Natural killer cell (primary cell): Measurements from ENCODE around the gene HMG20B. TPM values are rescaled to one million over a fixed set of nuclear protein-coding genes. Genes with fewer than 3 reads are reported as not detected.

ENCODE experiments used
- ATAC-seq, 3 donors: fragments of 150-1000 bp in 2 of 3; fragments of 200-7000 bp in 1 of 3; cut with Tn5 transposase; 1 replicate in 1 of 3; 2 replicates in 2 of 3; pipeline ENCODE4 v1.10.0; 2021; ENCODE audit warnings: mild to moderate bottlenecking in 2 of 3, moderate library complexity in 2 of 3
- DNase-seq, 2 donors: peaks; one replicate each; pipeline versions ENCODE4 v3.0.0 to v3.0.0-alpha.2; 2013 to 2021; ENCODE audit warnings: mixed read lengths in 1 of 2
- H3K27ac ChIP-seq: one replicate; pipeline ENCODE4 v1.5.1; 2013; ENCODE audit warnings: mild to moderate bottlenecking, low read length
- H3K27me3 ChIP-seq: one replicate; pipeline ENCODE4 v1.6.1; 2013; ENCODE audit warnings: low read length; ENCODE audit not compliant: control insufficient read depth, insufficient read depth
- H3K36me3 ChIP-seq: one replicate; pipeline ENCODE4 v1.6.1; 2013; ENCODE audit warnings: low read length; ENCODE audit not compliant: control insufficient read depth, insufficient read depth
- H3K4me1 ChIP-seq: one replicate; pipeline ENCODE4 v1.6.1; 2013; ENCODE audit warnings: low read length; ENCODE audit not compliant: control insufficient read depth, insufficient read depth
- H3K4me3 ChIP-seq: one replicate; pipeline ENCODE4 v1.5.1; 2013; ENCODE audit warnings: low read length
- H3K9me3 ChIP-seq: one replicate; pipeline ENCODE4 v1.6.1; 2013; ENCODE audit warnings: low read length; ENCODE audit not compliant: control insufficient read depth, insufficient read depth
- H3K27ac Mint-ChIP-seq, 2 donors: one replicate each; pipeline ENCODE4 v1.8.0; 2022; ENCODE audit warnings: mild to moderate bottlenecking in 2 of 2, mixed read lengths in 2 of 2, moderate library complexity in 1 of 2
- H3K27me3 Mint-ChIP-seq, 2 donors: one replicate each; pipeline ENCODE4 v1.8.0; 2022; ENCODE audit warnings: low read depth in 2 of 2, mixed read lengths in 2 of 2
- H3K36me3 Mint-ChIP-seq: one replicate; pipeline ENCODE4 v1.8.0; 2022; ENCODE audit warnings: mixed read lengths
- H3K4me1 Mint-ChIP-seq, 2 donors: one replicate each; pipeline ENCODE4 v1.8.0; 2022; ENCODE audit warnings: mixed read lengths in 2 of 2
- H3K4me3 Mint-ChIP-seq: one replicate; pipeline ENCODE4 v1.8.0; 2022; ENCODE audit warnings: mild to moderate bottlenecking, moderate library complexity, mixed read lengths
- H3K9me3 Mint-ChIP-seq, 2 donors: one replicate each; pipeline ENCODE4 v1.8.0; 2022; ENCODE audit warnings: mixed read lengths in 2 of 2
- WGBS: methylation state at CpG from one replicate; pipeline ENCODE4 v1.1.7; 2013; ENCODE audit warnings: missing lambda C conversion rate; ENCODE audit not compliant: insufficient coverage; 5-methylcytosine and 5-hydroxymethylcytosine counted together
- intact Hi-C: fragments of 100-400 bp; cut with micrococcal nuclease; formaldehyde crosslinking; loops from one replicate; pipeline ENCODE4 v1.14.2; 2022
- total RNA-seq, 4 donors: library from RNA; stranded (reverse); fragments of 120-200 nt in 1 of 4; gene quantifications; one replicate each; pipeline versions ENCODE4 v1.2.3 to v1.2.4, GENCODE V29; 2013 to 2022
- TF ChIP-seq, protein P1 (sequence below): fragments of 200-600 bp; IDR thresholded peaks from one replicate; pipeline ENCODE4 v1.8.0; 2022; ENCODE audit warnings: antibody characterized with exemption

HMG20B gene
- total RNA-seq, 3 donors from 2014 or later (not counting 1 experiment from before 2014, with no cell fraction given): 45.8 to 57.5 (median 52.1) TPM

DNA sequence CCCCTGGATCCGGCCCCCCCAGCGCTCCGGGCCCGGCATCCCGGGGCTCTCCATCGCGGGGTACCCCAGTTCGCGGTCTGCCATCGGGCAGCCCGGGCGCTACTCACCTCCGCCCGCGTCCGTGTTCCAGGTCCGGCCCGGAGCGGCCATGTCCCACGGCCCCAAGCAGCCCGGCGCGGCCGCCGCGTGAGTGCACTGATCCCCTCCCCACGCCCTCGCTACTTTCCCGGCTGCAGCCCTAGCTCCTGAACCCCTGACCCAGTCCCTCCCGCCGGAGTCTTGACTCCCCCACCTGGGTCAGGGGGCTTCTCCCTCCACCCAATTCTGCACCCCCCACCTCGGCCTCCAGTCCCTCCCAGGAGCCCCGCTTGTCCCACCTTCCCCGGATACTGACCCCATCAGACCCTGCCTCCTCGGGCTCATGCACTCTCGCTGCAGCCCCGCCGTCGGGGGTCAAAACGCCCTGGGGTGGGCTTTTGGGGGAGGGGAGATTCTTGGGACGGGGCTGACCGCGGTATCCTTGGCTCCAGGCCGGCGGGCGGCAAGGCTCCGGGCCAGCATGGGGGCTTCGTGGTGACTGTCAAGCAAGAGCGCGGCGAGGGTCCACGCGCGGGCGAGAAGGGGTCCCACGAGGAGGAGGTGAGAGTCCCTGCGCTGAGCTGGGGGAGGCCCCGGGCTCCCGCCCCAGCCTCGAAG is 566 bp downstream of the HMG20B start:
- intact Hi-C loops: loop anchor here (2.0 kb wide), 2 partner anchors 53 to 67 kb away; partner anchors contain the start of genes CACTIN and FZR1
- H3K9me3 ChIP-seq: no peaks in the 10 kb centered on the region
- H3K4me3 ChIP-seq: peak overlapping the region; percentile 84
- H3K9me3 Mint-ChIP-seq: no peaks in the 10 kb centered on the region
- no peaks in the 10 kb centered on the region for H3K27me3 ChIP-seq
- H3K4me3 Mint-ChIP-seq: peak overlapping the region; percentile 87
- H3K27ac Mint-ChIP-seq: peak overlapping the region in 1 of 2 donors; percentile 85
- TF ChIP-seq, protein P1, sequence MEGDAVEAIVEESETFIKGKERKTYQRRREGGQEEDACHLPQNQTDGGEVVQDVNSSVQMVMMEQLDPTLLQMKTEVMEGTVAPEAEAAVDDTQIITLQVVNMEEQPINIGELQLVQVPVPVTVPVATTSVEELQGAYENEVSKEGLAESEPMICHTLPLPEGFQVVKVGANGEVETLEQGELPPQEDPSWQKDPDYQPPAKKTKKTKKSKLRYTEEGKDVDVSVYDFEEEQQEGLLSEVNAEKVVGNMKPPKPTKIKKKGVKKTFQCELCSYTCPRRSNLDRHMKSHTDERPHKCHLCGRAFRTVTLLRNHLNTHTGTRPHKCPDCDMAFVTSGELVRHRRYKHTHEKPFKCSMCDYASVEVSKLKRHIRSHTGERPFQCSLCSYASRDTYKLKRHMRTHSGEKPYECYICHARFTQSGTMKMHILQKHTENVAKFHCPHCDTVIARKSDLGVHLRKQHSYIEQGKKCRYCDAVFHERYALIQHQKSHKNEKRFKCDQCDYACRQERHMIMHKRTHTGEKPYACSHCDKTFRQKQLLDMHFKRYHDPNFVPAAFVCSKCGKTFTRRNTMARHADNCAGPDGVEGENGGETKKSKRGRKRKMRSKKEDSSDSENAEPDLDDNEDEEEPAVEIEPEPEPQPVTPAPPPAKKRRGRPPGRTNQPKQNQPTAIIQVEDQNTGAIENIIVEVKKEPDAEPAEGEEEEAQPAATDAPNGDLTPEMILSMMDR: no peak
- H3K4me1 ChIP-seq: peaks cover 26% of the 10 kb centered on the region
- H3K27me3 Mint-ChIP-seq: no peaks in the 10 kb centered on the region
- ATAC-seq: peak in 2 of 3 donors; percentile 1 to 6
- H3K4me1 Mint-ChIP-seq: peaks cover 7 to 25% of the 10 kb centered on the region in 2 donors
- H3K36me3 ChIP-seq: no peaks in the 10 kb centered on the region
- DNase-seq: no peak
- H3K27ac ChIP-seq: peak overlapping the region; percentile 61
- no peaks in the 10 kb centered on the region for H3K36me3 Mint-ChIP-seq
- 1% methylated on average over 60 of the region's 60 CpGs for WGBS

DNA sequence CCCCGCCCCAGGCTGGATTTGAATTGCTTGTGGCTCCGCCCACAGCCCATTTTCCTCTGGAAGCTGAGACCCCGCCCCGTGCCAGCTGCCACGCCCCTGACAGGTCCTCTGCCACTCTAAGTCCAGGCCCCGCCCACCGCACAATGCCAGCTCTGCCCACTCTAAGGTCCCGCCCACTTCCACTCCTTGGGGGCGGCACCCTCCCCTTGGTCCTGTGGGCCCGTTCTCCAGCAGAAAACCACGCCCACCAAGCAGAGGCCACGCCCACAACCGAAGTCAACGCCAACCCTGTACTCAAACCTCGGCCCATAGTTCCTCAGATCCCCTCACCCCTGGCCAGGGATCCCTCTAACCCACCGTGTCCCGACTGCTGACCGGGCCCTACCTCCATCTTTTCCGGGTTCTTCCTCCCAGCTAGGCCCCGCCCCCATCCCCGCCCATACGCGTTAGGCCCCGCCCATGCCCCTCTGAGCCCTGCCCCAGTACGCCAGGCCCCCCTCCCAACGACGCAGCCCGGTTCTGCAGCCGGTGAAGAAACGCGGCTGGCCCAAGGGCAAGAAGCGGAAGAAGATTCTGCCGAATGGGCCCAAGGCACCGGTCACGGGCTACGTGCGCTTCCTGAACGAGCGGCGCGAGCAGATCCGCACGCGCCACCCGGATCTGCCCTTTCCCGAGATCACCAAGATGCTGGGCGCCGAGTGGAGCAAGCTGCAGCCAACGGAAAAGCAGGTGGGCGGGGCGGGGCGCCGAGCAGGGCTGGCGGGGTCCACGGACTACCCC is 1.3 kb downstream of the HMG20B start:
- 69% methylated on average over 55 of the region's 55 CpGs for WGBS
- Histone ChIP-seq H3K9me3 (no peaks in the 10 kb centered on the region), H3K4me3 (peak overlapping the region; percentile 84), H3K27ac (no peak overlapping the region), H3K27me3 (no peaks in the 10 kb centered on the region), H3K36me3 (no peaks in the 10 kb centered on the region), H3K4me1 (peaks cover 26% of the 10 kb centered on the region)
- ATAC-seq (peak; percentile 24 to 43 (median 30)), DNase-seq (peak; percentile 70 to 88)
- TF ChIP-seq, protein P1: no peak
- intact Hi-C loops: loop anchor here (2.0 kb wide), 2 partner anchors 53 to 67 kb away; partner anchors contain the start of genes CACTIN and FZR1
- peaks cover 7 to 25% of the 10 kb centered on the region in 2 donors for H3K4me1 Mint-ChIP-seq
- peak overlapping the region in 1 of 2 donors; percentile 85 for H3K27ac Mint-ChIP-seq
- H3K36me3 Mint-ChIP-seq: no peaks in the 10 kb centered on the region
- H3K9me3 Mint-ChIP-seq: no peaks in the 10 kb centered on the region
- H3K4me3 Mint-ChIP-seq: peak overlapping the region; percentile 87
- H3K27me3 Mint-ChIP-seq: no peaks in the 10 kb centered on the region

DNA sequence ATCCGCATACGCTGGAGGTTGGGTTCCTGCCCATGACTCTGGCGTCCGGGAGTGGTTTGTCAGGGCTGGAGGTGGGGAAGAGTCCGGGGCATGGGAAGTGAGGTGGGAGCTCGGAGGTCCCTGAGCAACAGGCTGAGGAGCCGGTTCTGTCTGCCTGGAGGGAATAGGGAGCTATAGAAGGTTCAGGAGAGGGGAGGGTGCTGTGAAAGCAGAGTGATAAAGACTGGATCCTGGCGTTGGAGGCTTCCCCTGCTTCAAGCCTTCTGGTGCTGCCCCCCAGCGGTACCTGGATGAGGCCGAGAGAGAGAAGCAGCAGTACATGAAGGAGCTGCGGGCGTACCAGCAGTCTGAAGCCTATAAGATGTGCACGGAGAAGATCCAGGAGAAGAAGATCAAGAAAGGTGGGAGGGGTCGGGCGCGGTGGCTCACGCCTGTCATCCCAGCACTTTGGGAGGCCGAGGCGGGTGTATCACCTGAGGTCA is 2.6 kb downstream of the HMG20B start:
- intact Hi-C loops: no loop called here
- ATAC-seq (no peak), DNase-seq (peak in 1 of 2 donors; percentile 46)
- Histone ChIP-seq H3K4me3 (no peak overlapping the region), H3K27ac (no peak overlapping the region), H3K36me3 (no peaks in the 10 kb centered on the region), H3K27me3 (no peaks in the 10 kb centered on the region), H3K4me1 (peaks cover 26% of the 10 kb centered on the region), H3K9me3 (no peaks in the 10 kb centered on the region)
- peak overlapping the region; percentile 40 for H3K4me3 Mint-ChIP-seq
- no peak overlapping the region for H3K27ac Mint-ChIP-seq
- H3K36me3 Mint-ChIP-seq: no peaks in the 10 kb centered on the region
- H3K27me3 Mint-ChIP-seq: no peaks in the 10 kb centered on the region
- H3K9me3 Mint-ChIP-seq: no peaks in the 10 kb centered on the region
- 97% methylated on average over 17 of the region's 19 CpGs for WGBS
- peaks cover 7 to 25% of the 10 kb centered on the region in 2 donors for H3K4me1 Mint-ChIP-seq
- TF ChIP-seq, protein P1: no peak
